Measurements from ENCODE around the gene GPX1. TPM values are rescaled to one million over a fixed set of nuclear protein-coding genes. Genes with fewer than 3 reads are reported as not detected.

GPX1 gene
- total and polyA plus RNA-seq, 2 donors (not counting 1 experiment from before 2014, with no cell fraction given) = 79.5 to 180 TPM

DNA sequence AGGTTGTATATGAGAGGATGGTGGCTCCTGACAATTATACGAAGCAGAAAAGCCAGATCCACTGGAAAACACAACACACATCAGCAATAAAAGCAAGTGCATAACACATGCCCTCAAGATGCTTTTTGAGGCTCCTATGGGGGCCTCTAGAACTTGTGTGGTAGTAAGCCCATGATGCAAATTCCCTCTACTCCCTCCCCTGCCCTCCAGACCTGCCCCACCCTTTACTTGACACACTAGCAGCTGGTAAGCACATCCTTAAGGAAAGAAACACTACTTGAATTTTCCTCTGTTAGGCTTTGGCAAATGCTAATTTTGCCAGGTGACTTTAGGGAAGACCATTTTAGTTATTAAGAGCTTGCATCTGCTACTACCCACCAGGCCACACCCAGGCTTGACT is 47.5 kb downstream of the GPX1 start:
- no peak overlapping the region for H3K4me2 ChIP-seq (replicated peaks; ENCODE audit: low read depth, low read length, poor library complexity, severe bottlenecking)
- H3K9ac ChIP-seq (ENCODE audit: low read length) = no peak overlapping the region
- no peaks in the 10 kb centered on the region for H3K4me1 ChIP-seq (ENCODE audit: control insufficient read depth in 2 of 2, insufficient read depth in 2 of 2, low read length in 2 of 2)
- ChIA-PET CTCF (interaction anchor here (2.4 kb wide), 1 partner anchor 138 kb away, joined by 7 read pairs; no protein-coding TSS in a partner anchor), POLR2A (no interaction called here)
- H3K27me3 ChIP-seq (replicated peaks in 1 of 4; ENCODE audit: control extremely low read depth in 1 of 4, control insufficient read depth in 3 of 4, insufficient read depth in 4 of 4, low read length in 3 of 4) = no peaks in the 10 kb centered on the region
- Mint-ChIP-seq H3K27ac (no peak overlapping the region), H3K27me3 (no peaks in the 10 kb centered on the region), H3K9me3 (ENCODE audit: insufficient read depth) (no peaks in the 10 kb centered on the region), H3K4me1 (no peaks in the 10 kb centered on the region), H3K4me3 (no peak overlapping the region)
- peaks cover 23% of the 10 kb centered on the region for H3K79me2 ChIP-seq (ENCODE audit: control insufficient read depth, insufficient read depth, low read length)
- H4K20me1 ChIP-seq (ENCODE audit: control insufficient read depth, insufficient read depth, low read length, poor library complexity, severe bottlenecking) = peaks cover 11% of the 10 kb centered on the region
- H3K4me3 ChIP-seq (ENCODE audit: control extremely low read depth in 1 of 5, extremely low read depth in 1 of 5, insufficient read depth in 1 of 5, low read depth in 2 of 5, low read length in 4 of 5) = no peak overlapping the region
- ATAC-seq (ENCODE audit: low read depth) (no peak), DNase-seq (no peak)
- H3K9me3 ChIP-seq (ENCODE audit: control extremely low read depth in 1 of 3, control insufficient read depth in 2 of 3, insufficient read depth in 1 of 3, low read length in 2 of 3) = peaks cover 0 to 1% (median 0%) of the 10 kb centered on the region in 3 donors
- no peak overlapping the region for H3K27ac ChIP-seq (ENCODE audit: low read length in 2 of 2)
- no peak overlapping the region for H2AFZ ChIP-seq (ENCODE audit: insufficient read depth, low read depth, low read length, poor library complexity, severe bottlenecking)
- H3K36me3 ChIP-seq (replicated peaks in 1 of 2; ENCODE audit: control extremely low read depth in 1 of 2, control insufficient read depth in 1 of 2, extremely low read depth in 1 of 2, insufficient read depth in 2 of 2, low read length in 1 of 2) = peaks cover 11 to 70% of the 10 kb centered on the region in 2 experiments
- TF ChIP-seq, protein P1, sequence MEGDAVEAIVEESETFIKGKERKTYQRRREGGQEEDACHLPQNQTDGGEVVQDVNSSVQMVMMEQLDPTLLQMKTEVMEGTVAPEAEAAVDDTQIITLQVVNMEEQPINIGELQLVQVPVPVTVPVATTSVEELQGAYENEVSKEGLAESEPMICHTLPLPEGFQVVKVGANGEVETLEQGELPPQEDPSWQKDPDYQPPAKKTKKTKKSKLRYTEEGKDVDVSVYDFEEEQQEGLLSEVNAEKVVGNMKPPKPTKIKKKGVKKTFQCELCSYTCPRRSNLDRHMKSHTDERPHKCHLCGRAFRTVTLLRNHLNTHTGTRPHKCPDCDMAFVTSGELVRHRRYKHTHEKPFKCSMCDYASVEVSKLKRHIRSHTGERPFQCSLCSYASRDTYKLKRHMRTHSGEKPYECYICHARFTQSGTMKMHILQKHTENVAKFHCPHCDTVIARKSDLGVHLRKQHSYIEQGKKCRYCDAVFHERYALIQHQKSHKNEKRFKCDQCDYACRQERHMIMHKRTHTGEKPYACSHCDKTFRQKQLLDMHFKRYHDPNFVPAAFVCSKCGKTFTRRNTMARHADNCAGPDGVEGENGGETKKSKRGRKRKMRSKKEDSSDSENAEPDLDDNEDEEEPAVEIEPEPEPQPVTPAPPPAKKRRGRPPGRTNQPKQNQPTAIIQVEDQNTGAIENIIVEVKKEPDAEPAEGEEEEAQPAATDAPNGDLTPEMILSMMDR (IDR thresholded peaks at IDR 0.05) = no peak
- no peak for TF ChIP-seq EZH2 (IDR thresholded peaks at IDR 0.05; ENCODE audit: borderline replicate concordance, insufficient read depth, low read depth, low read length, poor library complexity, severe bottlenecking)
- intact Hi-C loops (cut with micrococcal nuclease) = no loop called here
- no CpG with 5 or more reads among the region's 1 CpG for WGBS (ENCODE audit: insufficient coverage)

Other genes starting within 250 kb of the GPX1 start
- 87.3 and 89.9 TPM in 2 replicates for gene USP19, start 237.5 kb downstream of the GPX1 start, total RNA-seq
- 56.3 and 73.5 TPM in 2 replicates for gene USP19, start 237.5 kb downstream of the GPX1 start, polyA plus RNA-seq
- gene LAMB2, start 225.3 kb downstream of the GPX1 start, total RNA-seq = 0.05 and 0.74 TPM in 2 replicates
- gene LAMB2, start 225.3 kb downstream of the GPX1 start, polyA plus RNA-seq = 0.25 and 0.67 TPM in 2 replicates
- gene CCDC71, start 192.0 kb downstream of the GPX1 start, total RNA-seq = 29.7 and 30.0 TPM in 2 replicates
- 13.4 and 15.6 TPM in 2 replicates for gene CCDC71, start 192.0 kb downstream of the GPX1 start, polyA plus RNA-seq
- gene KLHDC8B, start 186.8 kb downstream of the GPX1 start, total RNA-seq = 1.9 and 3.6 TPM in 2 replicates
- gene KLHDC8B, start 186.8 kb downstream of the GPX1 start, polyA plus RNA-seq = 0.43 and 0.79 TPM in 2 replicates
- gene C3orf62, start 81.1 kb downstream of the GPX1 start, total RNA-seq = 7.8 and 10.4 TPM in 2 replicates
- 6.8 and 8.7 TPM in 2 replicates for gene C3orf62, start 81.1 kb downstream of the GPX1 start, polyA plus RNA-seq
- 113 and 116 TPM in 2 replicates for gene USP4, start 18.3 kb downstream of the GPX1 start, total RNA-seq
- 60.3 and 71.7 TPM in 2 replicates for gene USP4, start 18.3 kb downstream of the GPX1 start, polyA plus RNA-seq
- 298 and 306 TPM in 2 replicates for gene RHOA, start 53.6 kb upstream of the GPX1 start, total RNA-seq
- 244 and 485 TPM in 2 replicates for gene RHOA, start 53.6 kb upstream of the GPX1 start, polyA plus RNA-seq
- gene TCTA, start 54.1 kb upstream of the GPX1 start, total RNA-seq = 46.4 and 49.3 TPM in 2 replicates
- gene TCTA, start 54.1 kb upstream of the GPX1 start, polyA plus RNA-seq = 37.6 and 55.9 TPM in 2 replicates
- 14.0 TPM in 2 replicates for gene AMT, start 64.1 kb upstream of the GPX1 start, total RNA-seq
- 44.0 and 51.1 TPM in 2 replicates for gene AMT, start 64.1 kb upstream of the GPX1 start, polyA plus RNA-seq
- 28.8 and 32.3 TPM in 2 replicates for gene NICN1, start 71.0 kb upstream of the GPX1 start, total RNA-seq
- 45.9 and 66.4 TPM in 2 replicates for gene NICN1, start 71.0 kb upstream of the GPX1 start, polyA plus RNA-seq
- 27.2 and 27.3 TPM in 2 replicates for gene DAG1, start 111.9 kb upstream of the GPX1 start, total RNA-seq
- gene DAG1, start 111.9 kb upstream of the GPX1 start, polyA plus RNA-seq = 9.6 and 11.2 TPM in 2 replicates
- gene BSN, start 196.1 kb upstream of the GPX1 start, total RNA-seq = 0.20 and 0.24 TPM in 2 replicates
- 0.03 TPM in 2 replicates for gene BSN, start 196.1 kb upstream of the GPX1 start, polyA plus RNA-seq